Mucosa of gallbladder (tissue), 1 donor: ENCODE data around the gene KLC1. TPM values are rescaled to one million over a fixed set of nuclear protein-coding genes. Genes with fewer than 3 reads are reported as not detected.
"Not testable (repeated sequence)": the region's sequence is repeated elsewhere in the genome, so short reads cannot be mapped to it uniquely, and the experiment has no call there.

Experiments
- DNase-seq: peaks from one replicate; pipeline ENCODE4 v3.0.0-alpha.2; 2020; ENCODE audit warnings: low spot score
- total RNA-seq: library from RNA; stranded (reverse); gene quantifications from one replicate; pipeline ENCODE4 v1.2.1, GENCODE V29; 2021
- donor health status: DM: no; HTN: no; CAD: no.

Gene KLC1
- total RNA-seq, 1 donor from 2014 or later, result 171 TPM

DNA sequence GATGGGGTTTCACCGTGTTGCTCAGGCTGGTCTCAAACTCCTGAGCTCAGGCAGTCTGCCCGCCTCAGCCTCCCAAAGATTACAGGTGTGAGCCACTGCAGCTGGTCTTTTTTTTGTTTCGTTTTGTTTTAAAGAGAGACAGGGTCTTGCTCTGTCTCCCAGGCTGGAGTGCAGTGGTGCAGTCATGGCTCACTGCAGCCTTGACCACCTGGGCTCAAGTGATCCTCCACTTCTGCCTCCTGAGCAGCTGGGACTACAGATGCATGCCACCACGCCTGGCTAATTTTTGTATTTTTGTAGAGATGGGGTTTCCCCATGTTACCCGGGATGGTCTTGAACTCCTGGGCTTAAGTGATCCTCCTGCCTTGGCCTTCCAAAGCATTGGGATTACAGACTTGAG, 62.6 kb downstream of the KLC1 start:
- DNase-seq, result not testable (repeated sequence)

DNA sequence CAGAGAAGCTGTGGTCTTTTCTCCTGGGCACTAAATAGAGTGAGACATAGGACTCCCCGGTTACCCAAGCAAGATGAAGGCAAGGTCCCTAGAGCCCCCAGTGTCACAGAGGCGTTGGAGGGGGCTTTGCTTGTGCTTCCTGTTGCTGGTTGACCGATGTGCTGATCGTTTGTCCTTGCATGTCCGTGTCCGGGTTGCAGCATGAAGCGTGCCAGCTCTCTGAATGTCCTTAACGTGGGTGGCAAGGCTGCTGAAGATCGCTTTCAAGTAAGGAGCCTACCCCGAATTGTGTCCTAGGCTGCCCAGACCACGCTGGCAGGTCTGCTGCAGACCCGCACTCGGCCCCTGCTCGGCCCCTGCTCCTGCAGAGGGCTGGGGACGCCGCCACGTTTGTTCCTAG, 63.1 kb downstream of the KLC1 start:
- no peak for DNase-seq

DNA sequence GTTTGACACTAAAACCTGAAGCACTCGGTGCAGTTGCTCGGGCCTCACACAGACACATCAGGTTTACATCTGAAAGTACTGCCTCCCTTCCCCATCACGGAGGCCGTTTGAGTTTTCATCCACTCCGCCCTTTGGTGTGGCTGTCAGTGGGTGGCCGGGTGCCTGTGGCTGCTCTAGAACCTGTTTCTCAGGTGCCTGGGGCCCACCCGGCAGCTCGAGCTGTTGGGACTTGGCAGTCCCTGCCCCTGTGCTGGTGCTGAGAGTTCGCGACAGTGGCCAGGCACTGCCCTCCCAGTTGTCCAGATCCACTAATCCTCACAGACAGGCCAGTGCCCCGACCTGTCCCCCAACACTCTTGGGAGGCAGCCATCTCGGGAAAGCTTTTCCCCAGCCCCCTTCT, 63.9 kb downstream of the KLC1 start:
- no peak for DNase-seq

DNA sequence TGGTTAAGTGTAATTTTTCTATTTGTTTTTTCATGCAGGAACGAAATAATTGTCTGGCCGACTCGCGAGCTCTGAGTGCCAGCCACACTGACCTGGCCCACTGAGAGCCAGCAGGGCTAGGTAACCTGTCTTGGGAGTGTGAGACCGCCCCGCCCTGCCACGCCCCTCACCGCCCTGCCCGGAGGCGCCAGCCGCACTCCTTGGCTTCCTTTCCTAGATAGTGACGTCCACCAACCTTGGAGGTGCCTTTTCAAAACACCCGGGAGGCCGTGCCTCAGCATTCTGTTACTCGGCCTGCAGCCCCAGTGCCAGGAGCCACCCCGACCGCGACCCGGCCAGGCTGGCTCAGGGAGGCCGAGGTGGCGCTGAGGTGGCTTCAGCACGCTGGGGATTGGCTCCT, 64.5 kb downstream of the KLC1 start:
- DNase-seq, result peak; percentile 40

DNA sequence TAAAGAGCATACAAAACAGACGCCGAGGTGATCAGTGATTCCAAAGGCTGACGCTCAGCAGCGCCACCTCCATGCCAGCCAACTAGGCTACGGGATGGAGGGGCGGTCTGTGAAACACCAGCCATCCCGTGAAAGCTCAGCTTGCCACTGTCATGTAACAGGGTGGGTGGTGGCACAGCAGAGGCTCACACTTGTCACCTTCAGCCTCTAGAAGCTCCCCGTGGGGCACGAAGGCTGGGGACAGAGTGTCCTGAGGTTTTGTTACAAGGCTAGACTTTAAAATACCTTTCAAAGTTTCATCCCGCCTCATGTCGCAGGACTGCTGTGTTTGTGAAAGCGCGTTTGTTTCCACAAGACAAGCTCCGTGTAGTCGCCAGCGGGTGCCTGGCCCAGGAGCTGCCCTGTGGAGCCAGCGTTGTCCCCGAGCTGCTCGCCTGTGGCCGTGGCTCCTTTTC, 65.6 kb downstream of the KLC1 start:
- no peak for DNase-seq

DNA sequence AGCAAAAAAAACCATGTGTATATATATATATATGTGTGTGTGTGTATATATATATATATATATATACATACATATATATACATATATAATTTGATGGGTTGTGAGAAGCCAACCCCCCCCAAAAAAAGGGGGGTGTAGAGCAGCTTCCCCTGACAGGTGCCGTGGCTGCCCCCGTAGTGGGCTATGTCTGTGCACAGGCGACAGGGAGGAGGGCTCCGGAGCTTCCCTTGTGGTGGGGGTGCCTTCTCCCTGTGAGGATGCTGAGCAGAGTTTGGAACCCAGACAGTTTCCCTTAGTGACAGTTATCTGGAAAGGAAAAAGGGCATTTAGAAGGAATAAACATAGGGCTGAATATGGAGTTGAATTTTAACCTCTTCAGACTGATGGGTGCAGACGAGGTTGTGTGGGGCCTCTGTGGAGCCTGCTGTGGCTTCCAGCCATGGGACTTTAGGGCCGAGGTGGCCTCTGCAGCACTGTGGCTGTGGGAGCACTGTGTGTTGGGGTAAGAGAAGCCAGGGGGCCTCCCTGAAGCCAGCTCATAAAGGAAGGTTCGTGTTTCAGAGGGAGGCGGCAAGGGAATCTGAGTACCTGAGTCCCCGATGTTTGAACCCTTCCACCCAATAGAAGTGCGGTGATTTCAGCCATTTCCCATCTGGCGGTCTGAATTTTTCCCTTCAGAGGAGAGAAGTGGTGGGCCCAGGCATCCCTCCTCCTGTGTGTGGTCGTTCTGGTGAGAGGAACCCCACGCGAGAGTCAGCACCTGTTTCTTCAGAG, 66.5 kb downstream of the KLC1 start:
- no peak for DNase-seq

DNA sequence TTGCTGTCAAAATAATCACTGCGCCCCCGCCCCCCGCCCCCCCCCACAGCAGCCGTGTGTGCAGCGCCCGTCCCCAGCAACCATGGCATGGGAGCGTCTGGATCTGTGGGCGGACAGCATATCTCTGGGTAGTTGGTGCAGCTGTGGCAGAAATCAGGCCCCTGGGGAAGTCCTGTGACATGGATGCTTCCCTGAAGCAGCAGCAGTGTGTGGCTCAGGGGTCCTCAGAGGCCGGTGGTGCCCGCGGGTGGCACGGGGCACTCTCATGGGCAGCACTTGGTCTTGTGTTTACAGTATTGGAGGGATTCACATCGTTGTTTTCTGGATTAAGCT, 67.0 kb downstream of the KLC1 start:
- DNase-seq, result no peak

DNA sequence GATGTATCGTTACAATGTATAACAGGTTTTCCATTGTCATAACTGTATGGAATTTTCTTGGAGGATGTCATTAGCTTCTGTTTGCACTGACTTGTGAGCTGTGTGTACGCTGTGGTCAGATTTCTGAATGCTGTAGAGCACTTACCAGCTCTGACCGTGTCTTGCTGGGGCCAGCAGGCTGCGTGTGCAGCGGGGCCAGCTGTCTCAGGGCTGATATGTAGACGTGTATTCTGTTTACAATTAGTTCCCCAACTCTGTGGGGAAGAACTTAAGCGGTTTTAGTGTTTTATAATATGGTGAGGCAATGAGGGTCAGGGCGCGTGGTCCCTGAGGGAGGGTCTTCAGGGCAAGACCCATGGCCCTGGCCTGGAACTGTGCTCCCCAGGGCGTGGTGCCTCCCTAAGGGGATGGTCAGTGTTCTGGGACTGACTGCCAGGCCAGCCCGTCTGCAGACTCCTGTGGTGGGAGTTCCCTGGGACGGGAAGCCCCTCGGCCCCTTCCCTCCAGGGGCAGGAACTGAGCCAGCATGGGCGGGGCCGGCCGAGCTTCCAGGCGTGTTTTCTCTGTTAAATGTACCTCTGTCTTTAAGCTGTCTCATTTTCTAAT, 67.6 kb downstream of the KLC1 start:
- DNase-seq, result no peak

DNA sequence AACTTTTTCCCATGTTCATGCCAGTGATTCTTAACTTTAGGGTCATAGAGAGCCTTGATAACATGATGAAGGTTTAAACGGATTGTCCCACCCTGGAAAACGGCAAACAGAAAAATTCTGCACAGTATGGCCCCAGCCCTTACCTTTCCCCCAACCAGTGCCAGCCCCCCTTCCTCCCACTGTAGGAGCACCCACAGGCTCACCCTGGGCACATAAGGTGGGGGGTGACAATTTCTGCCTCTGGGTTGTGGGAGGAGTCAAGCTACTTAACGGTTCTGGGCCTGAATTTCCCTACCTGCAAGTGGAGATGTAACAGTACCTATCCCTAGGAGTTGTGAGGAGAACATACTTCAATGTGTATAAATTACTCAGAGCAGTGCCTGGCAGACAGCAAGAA, 68.2 kb downstream of the KLC1 start:
- DNase-seq, result no peak

DNA sequence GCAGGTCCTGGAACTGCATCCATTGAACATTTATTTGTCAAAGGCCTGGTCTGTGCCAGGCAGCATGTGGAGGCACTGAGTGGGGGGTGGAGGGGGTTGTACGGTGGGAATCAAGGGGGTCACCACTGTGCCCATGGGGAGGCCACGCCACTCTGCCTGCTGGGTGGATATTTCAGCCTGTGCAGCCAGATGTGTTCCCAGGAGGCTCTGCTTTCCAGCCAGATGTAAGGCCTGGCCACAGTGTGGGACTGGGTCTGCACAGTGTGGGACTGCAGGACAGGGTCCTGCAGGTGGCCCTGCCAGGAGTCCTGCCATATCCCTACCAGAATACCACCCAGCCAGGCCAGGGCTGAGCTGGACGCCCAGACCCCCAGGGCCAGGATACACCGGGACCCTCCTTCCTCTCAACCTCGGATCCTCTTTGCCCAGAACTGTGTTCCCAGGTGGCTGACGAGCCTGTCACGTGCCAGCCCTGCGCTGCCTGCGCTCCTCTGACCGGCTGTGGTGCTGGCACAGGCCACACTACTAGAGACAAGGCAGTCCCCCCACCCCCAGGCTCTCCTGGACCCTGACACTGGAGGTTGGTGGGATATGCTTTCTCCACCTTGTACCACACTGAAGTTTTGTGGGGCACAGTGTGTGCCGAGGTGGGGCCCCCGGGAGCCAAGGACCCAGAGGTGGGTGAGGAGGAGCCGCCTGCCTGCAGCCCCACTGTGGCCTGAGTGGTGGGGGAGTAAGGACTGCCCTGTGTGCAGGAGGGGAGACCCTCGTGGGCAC, 68.8 kb downstream of the KLC1 start:
- no peak for DNase-seq

DNA sequence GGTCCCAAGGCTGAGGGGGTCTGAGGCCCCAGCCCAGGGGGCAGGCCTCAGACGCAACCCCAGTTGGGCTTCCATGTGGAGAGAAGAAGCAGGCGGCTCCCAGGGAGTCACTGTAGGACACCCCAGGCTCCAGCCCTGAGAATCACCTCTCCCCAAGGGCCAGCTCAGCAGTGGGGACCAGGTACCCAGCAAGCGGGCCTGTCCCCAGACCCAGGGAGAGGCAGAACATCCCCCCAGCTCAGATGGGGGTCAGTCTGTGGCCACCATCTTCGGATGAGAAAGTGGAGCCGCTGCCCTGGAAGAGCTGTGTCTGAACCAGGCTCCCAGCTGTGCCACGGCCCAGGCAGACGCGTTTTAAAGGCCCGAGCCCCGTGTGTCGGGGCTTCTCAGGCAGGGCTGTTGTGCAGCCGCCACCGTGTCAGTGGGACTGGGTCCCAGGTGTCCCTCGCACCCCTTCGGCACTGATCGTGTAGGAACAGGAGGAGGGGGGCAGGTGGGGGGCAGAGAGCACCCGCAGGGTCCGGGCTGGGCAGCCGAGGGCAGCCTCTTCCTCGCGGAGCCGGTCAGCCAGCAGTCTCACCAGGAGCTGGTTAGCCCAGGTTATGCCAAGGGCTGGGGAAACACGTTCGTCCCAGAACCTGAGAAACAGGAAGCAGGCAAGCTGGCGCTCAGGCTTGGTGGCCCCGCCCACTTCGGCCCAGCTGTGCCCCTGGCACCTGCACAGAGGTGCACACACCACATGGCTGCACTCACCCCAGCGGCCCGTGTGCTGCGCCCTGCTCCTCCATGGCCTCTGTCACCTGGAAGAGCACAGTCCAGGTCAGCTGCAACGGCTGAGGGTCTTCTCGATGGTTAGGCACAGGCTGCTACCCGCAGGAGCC, 69.6 kb downstream of the KLC1 start:
- no peak for DNase-seq

DNA sequence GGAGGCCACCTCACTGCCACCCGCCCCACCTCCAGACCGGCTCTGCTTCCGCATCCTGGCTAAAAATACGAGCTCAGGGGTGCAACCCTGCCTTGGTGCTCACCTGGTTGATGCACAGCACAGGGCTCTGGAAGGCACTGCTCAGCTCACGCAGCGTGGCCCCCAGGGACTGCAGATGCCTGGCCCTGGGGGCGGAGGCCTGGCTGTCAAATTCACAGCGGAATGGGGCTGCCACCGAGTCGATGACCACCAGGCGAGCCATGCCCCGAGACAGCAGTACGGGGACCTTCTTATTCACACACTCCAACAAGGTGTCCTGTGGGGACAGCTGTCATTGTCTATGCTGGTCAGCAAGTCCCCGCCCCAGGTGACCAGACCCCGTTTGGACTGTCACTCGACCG, 70.2 kb downstream of the KLC1 start:
- DNase-seq, result no peak

DNA sequence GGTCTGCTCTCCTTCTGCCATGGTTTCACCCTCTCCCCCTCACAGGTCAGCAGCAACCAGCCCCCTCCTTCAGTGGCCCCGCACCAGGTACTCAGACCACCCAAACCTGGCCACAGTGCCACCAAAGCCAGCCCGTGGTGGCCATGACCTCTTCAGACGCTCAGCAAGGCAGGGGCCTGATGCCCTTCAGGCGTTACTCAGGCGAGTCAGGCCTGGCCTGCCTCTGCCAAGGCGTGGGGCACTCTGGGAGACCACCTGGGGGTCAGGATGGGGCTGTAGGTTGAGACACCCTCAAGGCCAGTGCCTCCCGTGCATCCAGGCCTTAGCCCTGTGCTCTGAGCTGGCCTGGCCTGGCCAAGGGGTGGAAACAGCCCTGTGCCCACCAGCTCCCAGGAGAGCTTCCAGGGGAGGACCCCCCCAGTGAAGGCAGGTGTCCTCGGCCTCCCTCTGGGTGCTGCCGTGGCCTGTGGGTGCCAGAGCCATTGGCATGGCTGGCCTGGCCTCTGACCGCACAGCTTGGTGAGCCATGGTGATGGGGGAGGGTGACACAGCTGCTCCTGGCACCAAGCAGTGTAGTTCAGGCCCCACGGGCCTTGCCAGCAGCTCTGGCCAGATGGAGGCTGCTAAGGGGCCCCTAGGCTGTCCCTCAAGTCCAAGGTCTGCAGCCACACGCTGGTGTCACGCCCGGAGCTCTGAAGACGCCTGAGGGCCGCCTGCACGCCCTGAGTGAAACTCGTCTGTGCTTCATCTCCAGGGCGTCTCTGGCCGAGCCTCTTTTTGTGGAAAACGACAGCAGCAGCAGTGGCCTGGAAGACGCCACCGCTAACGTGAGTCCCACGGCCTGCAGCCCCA, 71.1 kb downstream of the KLC1 start:
- no peak for DNase-seq

DNA sequence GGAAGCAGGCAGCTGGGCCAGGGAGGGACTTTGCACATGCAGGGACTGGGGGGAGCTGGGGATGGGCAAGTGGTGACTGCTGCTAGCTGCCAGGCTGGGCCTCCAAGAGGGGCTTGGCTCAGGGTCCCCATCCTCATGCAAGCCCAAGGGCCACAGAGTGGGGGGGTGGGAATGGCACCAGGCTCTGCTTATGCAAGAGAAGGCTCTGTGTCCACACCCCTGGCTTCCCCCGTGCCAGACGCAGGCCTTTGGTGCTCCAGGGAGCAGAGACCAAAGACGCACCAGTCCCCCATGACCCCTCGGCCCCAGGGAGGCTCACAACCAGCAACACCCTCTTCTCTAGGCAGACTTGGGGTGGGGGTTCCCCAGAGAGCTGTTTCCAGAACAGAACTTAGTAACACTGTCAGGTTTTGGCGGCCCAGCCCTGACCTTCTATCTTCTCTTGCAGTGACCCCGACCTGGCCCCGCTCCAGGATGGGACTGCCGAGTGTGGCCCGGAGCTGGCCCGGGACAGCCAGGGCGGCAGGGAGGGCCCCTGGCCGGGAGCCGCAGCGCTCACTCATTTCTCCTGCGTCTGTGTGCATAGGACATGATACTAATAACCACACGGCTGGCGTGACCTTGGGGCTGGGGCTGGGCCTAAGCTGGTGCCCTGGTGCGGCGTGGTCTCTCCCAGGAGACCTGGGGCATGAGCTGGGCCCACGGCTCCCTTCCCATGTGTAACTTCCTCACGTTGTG, 71.9 kb downstream of the KLC1 start:
- no peak for DNase-seq

DNA sequence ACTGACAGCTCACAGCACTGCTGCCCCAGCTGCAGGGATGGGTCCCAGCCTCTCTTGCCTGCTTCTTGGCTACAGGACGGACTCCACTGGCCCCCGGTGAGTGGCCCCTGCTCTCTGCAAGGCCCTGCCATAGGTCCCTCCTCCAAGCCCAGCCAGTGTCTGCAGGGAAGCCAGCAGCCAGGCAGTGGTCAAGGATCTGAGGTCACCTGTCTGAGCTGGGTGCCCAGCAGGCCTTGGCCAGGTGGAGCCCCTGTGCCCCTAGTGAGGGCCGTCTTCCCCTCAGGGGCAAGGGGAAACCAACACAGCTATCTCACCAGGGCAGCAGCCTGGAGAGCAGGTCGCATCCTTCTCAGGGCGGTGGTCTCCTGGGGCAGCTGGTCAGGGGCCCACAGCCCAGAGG, 73.1 kb downstream of the KLC1 start:
- no peak for DNase-seq

DNA sequence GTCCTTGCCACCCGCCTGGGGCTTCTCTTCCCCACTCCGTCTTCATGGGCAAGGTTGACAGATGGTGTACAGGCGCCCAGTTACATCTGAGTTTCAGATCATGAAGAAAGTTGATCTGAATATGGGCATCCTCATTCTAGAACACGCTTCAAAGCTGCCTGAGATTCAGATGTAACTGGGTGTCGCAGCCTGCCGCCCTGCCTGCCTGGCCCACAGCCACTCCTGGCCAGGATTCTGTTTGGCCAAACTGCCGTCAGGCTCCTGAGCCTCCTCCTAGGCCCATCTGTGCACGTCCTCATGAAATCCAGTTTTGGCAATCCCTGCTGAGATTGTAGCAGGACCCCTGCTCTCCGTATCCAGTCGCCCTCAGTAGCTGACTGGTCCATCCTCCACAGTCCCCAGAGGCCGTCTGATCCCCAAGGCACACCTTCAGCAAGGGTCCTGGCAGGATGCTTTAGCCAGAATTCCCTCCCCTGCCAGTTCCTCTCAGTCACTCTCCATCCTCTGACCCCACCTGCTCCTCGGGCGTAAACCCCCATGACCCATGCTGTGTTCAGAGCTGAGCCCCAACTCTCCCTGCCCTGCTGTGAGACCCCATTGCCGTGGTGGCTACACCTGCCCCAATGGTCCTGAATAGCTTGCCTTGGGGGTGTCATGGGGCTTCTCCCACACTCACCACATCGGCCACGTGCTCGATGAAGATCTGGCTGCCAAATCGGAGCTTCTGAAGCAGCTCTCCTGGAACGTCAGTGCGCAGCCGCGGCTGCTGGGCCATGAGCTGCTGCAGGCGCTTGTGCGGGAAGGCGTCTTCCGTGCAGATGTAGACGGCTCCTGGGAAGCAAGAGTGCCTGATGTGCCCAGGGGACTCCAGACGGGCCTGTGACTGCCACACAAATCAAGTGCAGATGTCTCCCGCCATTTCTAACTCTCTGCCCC, 73.8 kb downstream of the KLC1 start:
- no peak for DNase-seq

DNA sequence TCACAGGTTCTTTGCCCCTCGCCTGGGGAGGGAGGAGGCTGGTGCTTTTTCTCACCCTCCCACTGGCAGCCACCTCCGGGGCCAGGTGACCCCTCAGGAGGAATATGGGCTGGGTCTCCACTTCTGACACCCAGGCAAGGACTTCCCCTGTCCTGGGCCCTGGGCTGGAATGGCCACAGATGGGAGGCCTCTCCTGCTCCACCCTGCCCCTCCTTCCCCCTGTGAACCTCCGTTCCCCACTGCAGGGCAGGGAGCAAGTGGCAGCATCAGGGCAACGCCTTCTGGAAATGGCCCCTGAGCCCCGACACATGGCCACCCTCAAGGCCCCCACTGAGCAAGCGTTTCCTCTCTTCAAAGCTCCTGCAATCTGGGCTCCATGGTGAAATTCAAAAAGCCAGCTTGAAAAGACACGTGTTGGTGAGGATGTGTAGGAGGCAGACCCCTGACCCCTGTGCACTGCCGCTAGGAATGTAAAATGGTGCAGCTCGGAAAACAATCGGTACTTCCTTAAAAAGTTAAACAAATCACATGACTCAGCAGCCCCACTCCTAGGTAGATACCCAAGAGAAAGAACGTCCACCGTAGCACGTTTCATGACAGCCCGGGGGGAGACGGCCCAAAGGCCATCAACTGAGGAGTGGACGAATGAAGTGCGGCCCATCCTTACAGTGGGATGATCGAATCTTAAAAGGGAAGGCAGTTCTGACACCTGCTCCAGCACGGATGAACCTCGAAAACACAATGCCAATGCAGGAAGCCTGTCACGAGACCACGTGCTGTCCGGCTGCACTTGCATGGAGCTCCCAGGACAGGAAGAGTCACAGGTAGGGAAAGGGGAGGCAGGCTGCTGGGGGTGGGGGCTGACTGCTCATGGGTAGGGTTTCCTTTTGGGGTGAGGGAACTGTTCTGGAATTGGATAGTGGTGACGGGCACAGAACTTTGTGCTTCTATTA, 74.7 kb downstream of the KLC1 start:
- no peak for DNase-seq

DNA sequence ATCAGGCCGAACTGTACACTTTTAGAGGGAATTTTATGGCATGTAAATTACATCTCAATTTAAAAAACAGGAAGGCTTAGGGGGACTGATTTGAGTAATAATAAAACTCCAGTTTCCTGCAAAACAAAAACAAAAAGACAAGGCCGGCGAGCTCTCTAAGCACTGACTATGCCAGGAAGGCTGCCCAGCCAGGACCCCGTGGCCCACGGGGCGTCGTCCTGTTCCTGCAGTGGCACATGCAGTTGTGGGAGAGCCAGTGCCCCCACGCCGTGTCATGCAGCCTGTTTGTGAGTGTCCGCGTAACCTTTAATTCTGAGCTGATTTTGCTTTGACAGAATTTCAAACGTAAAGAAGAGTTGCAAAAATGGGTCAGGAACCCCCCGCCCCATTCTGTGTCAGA, 75.7 kb downstream of the KLC1 start:
- no peak for DNase-seq
